Stomach (tissue), 4 donors: ENCODE measurements around the gene DFFB.

ENCODE experiments used
- CTCF ChIP-seq, 7 experiments: fragments of 450-650 bp in 4 of 7; fragments of 200-600 bp in 3 of 7; sonication (generic) in 3 of 7; IDR thresholded peaks; one replicate each; pipeline ENCODE4 v1.5.1; 2016 to 2019; ENCODE audit warnings: antibody characterized with exemption in 7 of 7, control low read depth in 2 of 7, mild to moderate bottlenecking in 1 of 7
- EP300 ChIP-seq: sonication (generic); formaldehyde crosslinking; IDR thresholded peaks from one replicate; pipeline ENCODE4 v1.6.1; 2017; ENCODE audit warnings: antibody characterized with exemption
- POLR2A ChIP-seq, 4 donors: fragments of 450-650 bp; IDR thresholded peaks; one replicate each; pipeline ENCODE4 v1.6.1; 2016; ENCODE audit warnings: antibody characterized with exemption in 4 of 4, control low read depth in 2 of 4, mild to moderate bottlenecking in 1 of 4, moderate library complexity in 1 of 4
- POLR2AphosphoS5 ChIP-seq, 3 donors: sonication (generic); formaldehyde crosslinking; IDR thresholded peaks; one replicate each; pipeline ENCODE4 v1.6.1; 2016; ENCODE audit warnings: antibody characterized with exemption in 3 of 3

DNA sequence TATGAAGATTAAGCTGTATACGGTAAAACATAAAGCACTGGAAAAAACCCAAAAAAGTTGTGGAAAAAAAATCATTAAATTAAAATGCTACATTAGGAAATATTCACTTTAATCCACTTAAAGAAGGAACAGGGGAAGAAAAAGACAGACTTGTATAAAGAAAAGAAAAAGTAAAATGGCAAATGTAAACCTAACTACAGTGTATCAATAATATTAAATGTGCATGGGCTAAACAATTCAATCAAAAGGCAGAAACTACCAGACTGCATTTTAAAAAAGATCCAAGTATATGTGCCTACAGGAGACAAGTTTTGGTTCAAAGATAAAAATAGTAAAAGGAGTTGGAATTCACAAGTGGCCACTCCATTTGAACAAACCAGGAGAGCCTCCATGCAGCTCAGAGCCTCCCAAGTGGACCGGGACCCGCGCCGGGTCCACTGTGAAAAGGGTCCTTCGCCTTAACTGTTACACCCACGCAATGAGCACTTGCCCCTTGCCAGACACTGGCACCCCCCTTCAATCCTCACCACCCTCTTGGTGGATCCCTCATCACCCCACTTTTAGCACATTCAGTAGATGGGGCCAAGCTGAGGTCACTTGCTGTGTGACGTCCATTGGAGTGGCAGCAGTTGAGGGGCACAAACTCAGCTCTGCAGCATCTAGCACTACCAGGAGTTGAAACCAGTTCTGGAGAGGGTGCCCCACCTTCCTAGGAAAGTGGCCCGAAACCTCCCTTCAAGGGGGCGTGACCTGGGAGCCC lies 41.9 kb downstream of the DFFB start:
- TF ChIP-seq CTCF (IDR thresholded peaks at IDR 0.05) (no peak), EP300 (no peak), POLR2A (IDR thresholded peaks at IDR 0.05) (no peak), POLR2AphosphoS5 (IDR thresholded peaks at IDR 0.05) (no peak)
